Measurements from ENCODE around the gene PTPRM.

The PTPRM gene

DNA sequence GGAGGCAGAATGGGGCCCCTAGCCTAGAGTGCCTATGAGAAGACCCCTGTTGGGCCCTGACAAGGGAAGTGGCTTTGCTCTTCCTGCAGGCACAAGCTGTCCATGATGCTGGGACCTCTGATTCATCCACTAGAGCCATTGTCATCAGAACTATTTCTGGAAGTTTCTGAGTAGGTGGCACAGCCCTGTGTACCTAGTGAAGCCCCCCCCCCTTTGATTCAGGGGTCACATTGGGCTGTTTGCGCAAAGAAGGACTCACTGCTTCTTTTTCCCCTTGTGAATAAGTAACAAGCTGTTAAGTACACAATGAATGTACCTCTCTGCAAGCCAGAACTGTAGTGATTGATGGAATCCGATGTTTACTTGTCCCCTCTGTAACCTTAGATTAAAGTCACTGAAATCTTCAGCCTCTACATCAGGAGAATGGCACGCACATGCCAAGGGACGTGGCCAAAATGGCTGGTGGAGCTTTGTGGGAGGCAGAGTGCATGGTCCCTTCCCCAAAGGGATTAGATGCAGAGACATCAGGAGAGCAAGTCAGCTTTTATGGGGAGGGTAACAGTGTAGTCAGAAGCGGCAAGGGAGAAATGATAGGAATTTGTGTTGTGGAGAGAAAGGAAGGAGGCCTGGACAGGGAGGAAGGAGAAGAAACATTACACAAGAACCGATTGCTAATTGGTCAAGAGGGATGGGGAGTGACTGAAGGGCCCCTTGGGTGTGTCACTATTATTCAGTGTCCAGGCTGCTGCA is 774.5 kb downstream of the PTPRM start:
- DNase-seq, result peak; percentile 92

GRCh38 chr18:8348051-8348720 is 781.1 kb downstream of the PTPRM start:
- no peak for DNase-seq

- no peak for DNase-seq
Measured at GRCh38 chr18:8349608-8350323, 782.6 kb downstream of the PTPRM start.

DNA sequence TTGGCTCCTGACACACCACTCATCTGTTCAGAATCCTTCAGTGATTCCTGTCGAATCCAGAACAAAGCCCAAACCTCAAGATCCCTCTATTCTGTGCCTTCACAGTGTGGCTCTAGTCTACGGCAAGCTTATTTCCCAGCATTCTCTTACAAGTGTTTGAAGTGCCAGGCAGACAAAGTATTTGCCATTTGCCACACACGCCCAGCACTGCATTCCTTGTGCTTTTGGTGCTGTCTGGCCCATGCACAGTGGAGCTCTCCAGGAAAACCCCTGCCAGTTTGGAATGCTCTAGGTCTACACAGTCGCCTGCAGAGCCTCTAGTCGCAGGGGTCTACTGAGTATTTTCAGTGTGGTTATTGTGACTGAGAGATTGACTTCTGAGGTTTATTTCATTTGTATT is 783.5 kb downstream of the PTPRM start:
- no peak for DNase-seq

- DNase-seq, result no peak
Measured at GRCh38 chr18:8351161-8351560, 784.0 kb downstream of the PTPRM start.

- DNase-seq, result no peak
Measured at GRCh38 chr18:8354304-8354703, 787.2 kb downstream of the PTPRM start.

- no peak for DNase-seq
Measured at GRCh38 chr18:8356001-8356400, 788.9 kb downstream of the PTPRM start.

- no peak for DNase-seq
Measured at GRCh38 chr18:8357320-8357719, 790.2 kb downstream of the PTPRM start.

DNA sequence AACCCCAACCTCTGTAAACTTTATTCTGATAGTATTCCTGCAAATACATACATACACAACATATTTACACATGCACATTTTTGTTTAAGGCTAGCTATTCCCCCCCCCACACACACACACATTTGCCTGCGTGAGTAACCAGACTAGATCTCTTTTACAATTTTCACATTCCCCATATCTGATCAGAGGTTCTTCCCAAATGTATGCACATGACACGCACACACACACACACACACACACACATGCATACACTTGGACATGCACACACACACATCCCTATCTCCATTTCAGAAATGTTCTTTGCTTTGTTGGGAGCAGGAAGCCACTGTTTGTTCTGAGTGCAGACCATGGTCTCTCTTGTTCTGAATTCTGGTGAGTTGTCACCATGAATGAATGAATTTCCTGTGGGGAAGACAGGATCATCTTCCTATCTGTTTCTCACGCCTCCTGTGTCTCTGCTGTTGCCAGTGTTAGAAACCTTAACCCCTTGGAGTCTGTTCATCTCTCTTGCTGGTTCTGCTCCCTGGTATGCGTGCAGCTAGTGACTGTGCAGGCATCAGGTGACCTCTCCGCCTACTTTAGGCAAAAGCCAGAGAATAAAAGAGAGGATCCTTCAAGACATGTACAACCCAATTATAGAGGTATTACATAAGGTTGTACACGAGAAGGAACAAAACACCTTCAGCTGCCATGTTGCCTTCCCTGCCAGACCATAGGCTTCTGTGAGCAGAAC is 791.1 kb downstream of the PTPRM start:
- DNase-seq, result no peak

- no peak for DNase-seq
Measured at GRCh38 chr18:8359076-8359475, 792.0 kb downstream of the PTPRM start.

DNA sequence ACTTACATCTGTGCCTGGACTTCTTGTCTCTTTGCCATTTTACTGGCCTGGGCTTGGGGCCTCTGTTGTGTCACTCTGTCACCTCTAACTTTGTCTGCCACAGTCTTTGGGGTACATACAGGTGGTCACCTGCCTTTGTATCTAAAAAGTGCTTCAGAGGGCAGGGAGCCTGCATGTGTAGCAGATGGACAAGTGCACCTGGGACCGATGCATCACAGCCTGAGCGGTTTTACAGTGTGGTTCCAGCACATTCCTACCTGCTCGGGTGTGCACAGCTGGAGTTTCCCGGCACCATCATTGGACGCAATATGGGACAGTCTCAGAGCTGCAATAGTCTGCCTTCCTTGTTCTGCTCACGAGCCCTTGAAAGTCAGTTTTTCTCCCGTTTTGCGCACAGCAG is 792.4 kb downstream of the PTPRM start:
- DNase-seq, result no peak

DNA sequence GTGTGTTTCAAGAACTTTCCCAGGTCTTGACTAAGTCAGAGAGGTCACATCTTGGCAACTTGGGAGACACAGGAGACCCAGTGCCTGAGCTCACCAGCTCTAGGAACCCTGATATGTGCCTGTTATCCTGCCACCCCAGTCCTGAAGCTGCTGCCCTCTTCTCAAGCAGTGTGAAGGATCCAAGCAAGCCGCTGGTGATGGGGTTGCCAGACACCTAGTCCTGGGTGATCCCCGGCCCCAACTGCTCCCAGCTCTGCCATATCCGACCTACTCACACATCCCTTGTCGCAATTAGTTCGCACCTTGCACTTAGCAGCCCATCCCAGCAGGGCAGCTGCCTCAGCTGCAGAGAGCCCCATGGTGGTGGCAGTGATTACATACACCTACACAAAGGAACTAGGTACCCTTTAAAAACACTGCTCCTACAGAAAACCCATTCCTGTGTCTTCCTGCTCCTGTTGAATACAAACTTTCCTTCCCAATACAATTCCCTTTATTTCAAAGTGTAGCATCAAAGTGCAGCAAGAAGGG is 794.9 kb downstream of the PTPRM start:
- no peak for DNase-seq

GRCh38 chr18:8362863-8363262 is 795.7 kb downstream of the PTPRM start:
- DNase-seq, result no peak

- no peak for DNase-seq
Measured at GRCh38 chr18:8364385-8364784, 797.3 kb downstream of the PTPRM start.

DNA sequence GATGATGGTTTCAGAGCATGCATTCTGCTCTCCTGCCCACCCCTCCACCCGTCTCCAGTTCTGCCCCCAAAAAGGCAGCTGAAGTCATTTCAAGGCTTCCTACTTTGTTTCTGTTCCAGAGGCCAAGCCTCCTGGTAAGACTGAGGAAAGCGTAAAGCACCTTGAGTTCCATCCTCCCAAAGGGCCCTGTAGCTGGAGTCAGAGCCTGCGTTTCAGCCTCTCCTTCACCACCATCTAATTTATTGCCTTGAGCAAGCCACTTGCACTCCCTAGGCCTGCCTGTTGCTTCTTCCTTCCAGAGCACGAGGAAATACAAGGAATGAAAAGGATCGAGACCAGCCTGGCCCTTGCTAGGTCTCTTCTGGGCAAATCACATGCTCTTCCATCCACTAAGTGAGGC is 797.9 kb downstream of the PTPRM start:
- DNase-seq, result no peak

DNA sequence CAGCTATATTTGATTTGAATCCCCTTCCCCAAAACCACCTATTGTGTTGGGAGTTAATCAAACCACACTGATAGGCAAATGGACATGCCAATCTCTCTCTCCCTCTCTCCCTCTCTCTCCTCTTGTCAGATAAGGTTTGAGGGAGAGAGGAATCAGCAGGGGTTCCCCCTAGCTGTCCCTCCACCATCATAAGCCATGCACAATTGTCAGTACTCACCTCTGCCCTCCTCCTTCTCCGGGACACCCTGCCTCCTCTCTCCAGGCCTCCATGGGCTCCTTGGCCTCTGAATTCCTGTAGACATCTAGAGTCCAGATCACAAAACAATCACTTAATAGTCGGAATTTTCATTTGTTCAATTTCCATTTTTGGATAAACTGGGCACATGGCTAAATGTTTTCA is 798.4 kb downstream of the PTPRM start:
- no peak for DNase-seq

GRCh38 chr18:8366070-8366469 is 799.0 kb downstream of the PTPRM start:
- DNase-seq, result no peak

- no peak for DNase-seq
Measured at GRCh38 chr18:8366656-8367055, 799.5 kb downstream of the PTPRM start.

DNA sequence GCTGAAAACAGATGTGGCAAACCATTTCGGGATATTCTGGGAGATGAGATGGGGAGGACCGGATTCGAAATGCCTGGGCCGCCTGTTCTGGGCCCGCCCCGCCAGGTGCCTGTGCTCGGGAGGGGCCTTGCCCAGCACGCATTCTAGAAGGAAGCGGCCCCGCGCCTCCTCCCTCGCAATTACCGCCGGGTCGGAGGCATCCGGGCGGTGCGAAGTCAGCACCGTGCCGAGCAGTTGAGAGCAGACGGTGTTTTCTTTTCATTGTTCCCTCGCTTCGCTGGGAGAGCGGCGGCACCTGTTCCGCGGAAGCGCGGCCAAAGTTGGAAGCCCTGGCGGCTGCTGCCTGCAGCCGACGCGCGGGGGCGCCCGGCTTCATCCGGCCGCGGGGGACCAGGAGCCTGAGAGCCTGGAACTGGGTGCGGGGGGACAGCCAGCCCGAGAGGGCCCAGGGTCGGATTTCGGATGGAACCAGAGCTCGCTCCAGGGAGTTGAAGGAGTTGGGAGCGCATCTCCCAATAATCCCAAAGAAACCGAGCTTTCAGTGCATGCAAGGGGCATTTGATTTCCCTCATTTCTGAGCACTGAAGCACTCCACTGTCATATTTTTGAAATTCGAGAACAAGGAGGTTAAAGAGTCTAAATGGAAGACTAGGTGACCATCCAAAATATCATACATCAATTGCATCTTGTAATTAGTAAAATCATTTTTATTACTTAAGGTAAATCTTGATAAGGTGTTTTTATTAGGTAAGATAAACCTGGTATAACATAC is 800.3 kb downstream of the PTPRM start:
- no peak for DNase-seq

DNA sequence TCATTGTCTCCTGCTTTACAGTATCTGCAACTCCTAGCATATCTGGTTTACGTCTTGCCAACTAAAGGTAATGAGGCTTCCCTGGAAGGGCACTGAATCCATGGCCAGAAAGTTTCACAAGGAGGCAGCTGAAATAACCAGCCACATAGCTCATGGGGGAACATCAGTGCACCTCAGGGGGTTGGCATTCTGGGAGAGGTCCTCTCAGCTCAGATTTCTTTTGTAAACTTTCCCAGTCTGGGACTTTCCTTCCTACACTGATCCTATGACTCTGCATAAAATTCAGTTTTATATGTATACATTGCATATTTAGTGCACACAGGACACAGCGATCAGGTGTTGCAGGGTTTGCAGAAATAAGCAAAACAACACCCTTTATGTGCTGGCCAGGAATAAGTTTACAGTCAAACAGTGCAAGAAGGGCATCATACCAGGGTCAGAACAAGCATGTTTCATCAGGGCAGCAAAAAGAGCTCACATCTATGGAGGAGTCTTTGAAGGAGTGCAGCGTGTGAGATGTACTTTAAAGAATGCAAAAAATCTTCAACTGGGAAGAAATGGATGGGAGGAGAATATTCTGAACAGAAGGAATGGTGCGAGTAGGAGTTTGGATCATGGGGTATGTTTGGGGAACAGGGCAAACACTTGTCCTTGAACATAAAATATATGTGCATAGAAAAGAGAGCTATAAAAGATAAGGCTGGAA is 801.5 kb downstream of the PTPRM start:
- DNase-seq, result no peak

DNA sequence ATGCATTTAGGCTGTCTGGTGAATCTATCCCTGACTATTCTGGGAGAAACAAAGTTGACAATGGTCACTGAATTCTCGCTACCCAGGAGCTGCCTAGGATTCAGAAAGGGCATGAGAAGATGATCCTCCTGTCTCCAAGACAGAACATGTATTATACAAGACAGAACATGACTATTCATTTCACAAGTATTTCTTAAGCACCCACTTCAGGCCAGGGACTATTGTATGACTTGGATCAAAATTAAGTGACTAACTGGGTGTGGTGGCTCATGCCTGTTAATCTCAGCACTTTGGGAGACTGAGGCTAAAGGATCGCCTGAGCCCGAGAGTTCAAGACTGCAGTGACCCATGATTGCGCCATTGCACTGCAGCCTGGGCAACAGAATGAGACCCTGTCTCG is 806.4 kb downstream of the PTPRM start:
- no peak for DNase-seq
